ENCODE results near the gene CCDC120. TPM values are rescaled to one million over a fixed set of nuclear protein-coding genes. Genes with fewer than 3 reads are reported as not detected.

The CCDC120 gene
- polyA plus RNA-seq (ENCODE audit: insufficient read length), result 11.7 TPM
- long read RNA-seq, donor 1, transcript CCDC120-208 (1 exons, 2,953 nt), result major isoform, 9 of 55 reads
- long read RNA-seq, donor 1, partial matches to known transcripts, result 27 of 55 reads
- long read RNA-seq, donor 1, other reads (novel, unspliced or antisense), result 18 of 55 reads
- long read RNA-seq, donor 2, transcript CCDC120-208 (1 exons, 2,953 nt), result major isoform, 5 of 40 reads
- long read RNA-seq, donor 2, partial matches to known transcripts, result 16 of 40 reads
- long read RNA-seq, donor 2, other reads (novel, unspliced or antisense), result 18 of 40 reads
- long read RNA-seq, donor 3, transcript CCDC120-208 (1 exons, 2,953 nt), result major isoform, 7 of 13 reads
- long read RNA-seq, donor 3, partial matches to known transcripts, result 5 of 13 reads
- long read RNA-seq, donor 3, other reads (novel, unspliced or antisense), result 0 of 13 reads
- long read RNA-seq, donor 4, result 0 reads
- long read RNA-seq, donor 5, transcript CCDC120-208 (1 exons, 2,953 nt), result major isoform, 7 of 7 reads
- long read RNA-seq, donor 5, partial matches to known transcripts, result 0 of 7 reads
- long read RNA-seq, donor 5, other reads (novel, unspliced or antisense), result 0 of 7 reads
- long read RNA-seq, donor 6, transcript CCDC120-208 (1 exons, 2,953 nt), result major isoform, 7 of 7 reads
- long read RNA-seq, donor 6, partial matches to known transcripts, result 0 of 7 reads
- long read RNA-seq, donor 6, other reads (novel, unspliced or antisense), result 0 of 7 reads
- long read RNA-seq, donor 7, partial matches to known transcripts, result 0 of 5 reads
- long read RNA-seq, donor 7, other reads (novel, unspliced or antisense), result 0 of 5 reads
- long read RNA-seq, donor 8, partial matches to known transcripts, result 0 of 3 reads
- long read RNA-seq, donor 8, other reads (novel, unspliced or antisense), result 0 of 3 reads

- DNase-seq, result no peak
These were observed at the start of gene CCDC120 for GRCh38 chrX:49058794-49059193. CCDC120 (plus strand) TSS chrX:49058999; CDS start chrX:49062042, 3,043 bp downstream.

- DNase-seq, result no peak
These were observed 39.7 kb upstream of the CCDC120 start for GRCh38 chrX:49019050-49019449.

- no peak for DNase-seq
These were observed 39.1 kb upstream of the CCDC120 start for GRCh38 chrX:49019599-49020249.

- no peak for DNase-seq
These were observed 28.9 kb upstream of the CCDC120 start for GRCh38 chrX:49029876-49030275.

GRCh38 chrX:49030283-49030682, 28.5 kb upstream of the CCDC120 start:
- no peak for DNase-seq

- no peak for DNase-seq
These were observed 20.8 kb upstream of the CCDC120 start for GRCh38 chrX:49037883-49038475.

GRCh38 chrX:49039598-49040375, 19.0 kb upstream of the CCDC120 start:
- peak; percentile 61 for DNase-seq

- DNase-seq, result no peak
These were observed 18.3 kb upstream of the CCDC120 start for GRCh38 chrX:49040376-49040955.

- no peak for DNase-seq
These were observed 16.8 kb upstream of the CCDC120 start for GRCh38 chrX:49041744-49042580.

- no peak for DNase-seq
These were observed 16.1 kb upstream of the CCDC120 start for GRCh38 chrX:49042581-49043219.

- peak; percentile 97 for DNase-seq
These were observed 15.4 kb upstream of the CCDC120 start, which contains the start of gene TFE3 for GRCh38 chrX:49043220-49043986. TFE3 (minus strand) TSS chrX:49043357; CDS start chrX:49043226, 131 bp downstream.

GRCh38 chrX:49043987-49044281, 14.9 kb upstream of the CCDC120 start:
- no peak for DNase-seq

- DNase-seq, result peak; percentile 75
These were observed 5.4 kb upstream of the CCDC120 start for GRCh38 chrX:49053223-49054072.

- DNase-seq, result no peak
These were observed 4.6 kb upstream of the CCDC120 start for GRCh38 chrX:49054073-49054762.

GRCh38 chrX:49059201-49059600, 402 bp downstream of the CCDC120 start:
- no peak for DNase-seq

GRCh38 chrX:49059681-49060085, 884 bp downstream of the CCDC120 start:
- DNase-seq, result no peak

- DNase-seq, result no peak
These were observed 2.1 kb downstream of the CCDC120 start for GRCh38 chrX:49060914-49061313.

Data from left kidney (tissue), 8 donors.